Fibroblast of pulmonary artery (primary cell): ENCODE results near the gene RHD.

Experiments
- DNase-seq: peaks from one replicate; pipeline ENCODE4 v3.0.0-alpha.2; 2010; ENCODE audit warnings: low read depth
- H3K4me3 ChIP-seq: replicated peaks from 2 replicates; pipeline ENCODE4 v1.5.1; 2011; ENCODE audit warnings: low read depth, mild to moderate bottlenecking, control low read depth, low read length, moderate library complexity
- TF ChIP-seq, protein P1 (sequence below): IDR thresholded peaks from 2 replicates; pipeline ENCODE4 v1.5.1; 2011; ENCODE audit warnings: mild to moderate bottlenecking, control low read depth, low read length, inconsistent platforms; ENCODE audit errors: missing control alignments

Gene RHD

DNA sequence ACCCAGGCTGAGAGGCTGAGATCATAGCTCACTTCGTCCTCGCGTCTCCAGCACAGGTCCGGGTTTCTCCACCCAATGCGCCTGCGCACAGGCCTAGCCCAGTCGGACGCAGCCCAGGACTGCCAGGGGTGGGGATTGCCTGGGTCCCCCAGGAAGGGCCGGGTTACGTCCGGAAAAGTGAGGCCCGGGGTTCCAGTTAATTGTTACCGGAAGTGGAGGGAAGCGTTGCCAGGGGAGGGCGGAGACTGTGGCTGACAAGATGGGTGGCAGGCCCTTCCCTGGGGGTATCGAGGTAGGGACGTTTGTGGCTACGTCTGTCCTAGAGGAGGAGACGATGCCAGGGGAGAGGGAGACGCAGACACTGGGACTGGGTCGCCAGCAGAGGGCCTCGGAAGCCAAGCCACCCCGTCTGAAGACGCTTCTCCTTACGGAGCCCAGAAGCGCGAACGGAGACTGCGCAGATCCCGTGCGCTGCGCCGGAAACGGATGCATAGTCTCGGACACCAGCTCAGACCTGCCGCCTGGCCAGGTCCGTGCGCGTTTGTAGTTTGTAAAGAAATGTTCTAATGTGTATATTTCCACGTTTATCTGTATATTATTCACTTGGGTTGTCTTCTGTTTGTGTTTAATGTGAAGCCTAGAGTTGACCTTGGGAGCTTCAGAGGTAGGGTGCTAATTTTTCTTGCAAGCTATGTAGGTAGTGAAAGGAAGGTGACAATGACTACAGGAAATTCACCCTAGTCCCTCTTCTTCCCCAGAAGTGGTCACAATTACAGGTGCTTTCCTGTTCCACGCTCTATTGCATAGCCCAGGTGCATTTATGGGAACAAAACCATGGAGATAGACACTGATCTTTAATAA is 32.4 kb upstream of the RHD start:
- DNase-seq = peak; percentile 91
- peak overlapping the region; percentile 48 for H3K4me3 ChIP-seq
- TF ChIP-seq, protein P1, sequence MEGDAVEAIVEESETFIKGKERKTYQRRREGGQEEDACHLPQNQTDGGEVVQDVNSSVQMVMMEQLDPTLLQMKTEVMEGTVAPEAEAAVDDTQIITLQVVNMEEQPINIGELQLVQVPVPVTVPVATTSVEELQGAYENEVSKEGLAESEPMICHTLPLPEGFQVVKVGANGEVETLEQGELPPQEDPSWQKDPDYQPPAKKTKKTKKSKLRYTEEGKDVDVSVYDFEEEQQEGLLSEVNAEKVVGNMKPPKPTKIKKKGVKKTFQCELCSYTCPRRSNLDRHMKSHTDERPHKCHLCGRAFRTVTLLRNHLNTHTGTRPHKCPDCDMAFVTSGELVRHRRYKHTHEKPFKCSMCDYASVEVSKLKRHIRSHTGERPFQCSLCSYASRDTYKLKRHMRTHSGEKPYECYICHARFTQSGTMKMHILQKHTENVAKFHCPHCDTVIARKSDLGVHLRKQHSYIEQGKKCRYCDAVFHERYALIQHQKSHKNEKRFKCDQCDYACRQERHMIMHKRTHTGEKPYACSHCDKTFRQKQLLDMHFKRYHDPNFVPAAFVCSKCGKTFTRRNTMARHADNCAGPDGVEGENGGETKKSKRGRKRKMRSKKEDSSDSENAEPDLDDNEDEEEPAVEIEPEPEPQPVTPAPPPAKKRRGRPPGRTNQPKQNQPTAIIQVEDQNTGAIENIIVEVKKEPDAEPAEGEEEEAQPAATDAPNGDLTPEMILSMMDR = peak; percentile 60

DNA sequence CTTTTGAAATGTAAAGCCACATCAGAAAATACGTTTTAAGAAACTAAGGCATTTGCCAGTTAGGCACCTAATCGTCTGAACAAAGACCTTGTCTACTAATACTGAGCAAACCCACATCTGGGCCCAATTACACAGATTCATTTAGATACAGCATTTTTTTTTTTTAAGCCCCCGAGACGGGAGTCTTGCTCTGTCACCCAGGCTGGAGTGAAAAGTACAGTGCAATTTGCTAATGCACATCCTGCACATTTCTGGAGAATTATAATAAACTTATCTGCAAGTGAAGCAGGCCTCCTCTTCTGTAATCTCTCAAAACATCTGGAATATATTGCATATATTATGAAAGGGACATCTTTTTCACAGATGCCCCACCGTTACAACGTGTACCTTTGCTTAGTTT is 28.4 kb upstream of the RHD start:
- DNase-seq = no peak
- no peak overlapping the region for H3K4me3 ChIP-seq
- TF ChIP-seq, protein P1 = no peak

DNA sequence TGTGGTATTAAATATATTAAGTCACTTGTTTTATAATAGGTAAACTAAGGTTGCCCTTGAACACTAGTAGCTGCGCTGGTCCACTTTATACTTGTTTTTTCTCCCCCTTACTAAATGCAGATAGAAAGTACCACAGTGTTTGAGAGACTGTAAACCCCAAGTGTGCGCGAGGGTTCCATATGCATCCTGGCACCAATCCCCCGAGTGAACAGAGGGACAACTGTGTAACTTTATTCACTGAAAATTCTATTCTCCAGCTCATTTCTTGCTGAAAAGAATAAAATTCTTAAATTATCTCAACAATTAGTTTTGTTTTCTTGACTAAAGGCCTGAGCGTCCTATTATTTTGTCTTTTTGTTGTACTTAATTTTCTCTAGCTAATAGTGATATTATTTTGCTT is 26.9 kb upstream of the RHD start:
- peak overlapping the region; percentile 74 for H3K4me3 ChIP-seq
- TF ChIP-seq, protein P1 = no peak
- DNase-seq = no peak

DNA sequence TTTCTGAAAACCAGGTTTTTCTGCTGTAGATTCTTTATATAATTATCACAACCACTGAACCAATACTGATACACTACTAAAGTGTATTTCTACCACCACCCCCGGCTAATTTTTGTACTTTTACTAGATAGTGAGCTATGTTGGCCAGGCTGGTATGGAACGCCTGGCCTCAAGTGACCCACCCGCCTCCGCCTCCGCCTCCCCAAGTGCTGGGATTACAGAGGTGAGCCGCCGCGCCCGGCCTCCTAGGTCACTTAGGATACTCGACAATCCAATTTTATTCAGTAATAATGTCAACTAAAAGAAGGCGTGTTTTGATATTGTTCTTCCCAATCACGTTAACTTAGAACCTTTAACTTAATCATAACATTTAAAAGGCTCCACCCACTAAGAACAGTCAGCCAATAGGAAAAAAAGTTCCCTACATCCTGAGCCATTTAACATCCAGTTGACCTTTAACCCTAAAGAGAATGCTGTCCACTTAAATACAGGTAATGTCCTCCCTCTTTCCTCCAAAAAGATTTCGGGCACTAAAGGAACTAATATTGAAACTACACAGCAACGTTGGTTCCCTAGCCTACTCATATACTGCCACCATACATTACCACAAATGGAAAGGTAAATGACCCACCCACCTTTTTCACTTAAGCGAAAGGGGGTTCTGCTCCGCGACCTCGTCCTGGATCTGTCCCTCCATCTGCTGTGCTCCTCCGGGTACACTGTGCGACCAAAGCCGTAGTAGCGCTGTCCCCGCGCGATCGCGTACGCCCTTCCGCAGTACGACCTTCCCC is 26.3 kb upstream of the RHD start:
- H3K4me3 ChIP-seq = peak overlapping the region; percentile 74
- peak; percentile 56 for DNase-seq
- TF ChIP-seq, protein P1 = no peak

DNA sequence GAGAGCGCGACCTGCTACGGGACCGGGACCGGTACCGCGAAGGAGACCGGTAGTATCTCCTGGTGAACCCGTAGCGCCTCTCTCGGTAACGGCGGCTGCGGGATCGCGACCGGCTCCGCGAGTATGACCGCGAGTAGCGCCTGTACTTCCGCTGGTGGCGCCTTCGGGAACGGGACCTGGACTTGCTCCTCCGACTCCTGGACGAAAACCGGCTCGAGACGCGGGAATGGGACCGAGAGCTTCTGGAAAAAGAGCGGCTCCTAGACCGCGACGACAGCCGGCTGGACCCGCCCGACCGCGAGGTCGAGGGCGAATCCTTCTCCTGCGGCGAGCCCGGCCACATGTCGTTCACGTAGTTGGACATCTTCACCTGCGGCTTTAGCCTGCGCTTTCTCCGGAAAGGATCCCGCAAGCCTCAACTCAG is 25.7 kb upstream of the RHD start:
- H3K4me3 ChIP-seq = peak overlapping the region; percentile 74
- TF ChIP-seq, protein P1 = no peak
- DNase-seq = no peak

DNA sequence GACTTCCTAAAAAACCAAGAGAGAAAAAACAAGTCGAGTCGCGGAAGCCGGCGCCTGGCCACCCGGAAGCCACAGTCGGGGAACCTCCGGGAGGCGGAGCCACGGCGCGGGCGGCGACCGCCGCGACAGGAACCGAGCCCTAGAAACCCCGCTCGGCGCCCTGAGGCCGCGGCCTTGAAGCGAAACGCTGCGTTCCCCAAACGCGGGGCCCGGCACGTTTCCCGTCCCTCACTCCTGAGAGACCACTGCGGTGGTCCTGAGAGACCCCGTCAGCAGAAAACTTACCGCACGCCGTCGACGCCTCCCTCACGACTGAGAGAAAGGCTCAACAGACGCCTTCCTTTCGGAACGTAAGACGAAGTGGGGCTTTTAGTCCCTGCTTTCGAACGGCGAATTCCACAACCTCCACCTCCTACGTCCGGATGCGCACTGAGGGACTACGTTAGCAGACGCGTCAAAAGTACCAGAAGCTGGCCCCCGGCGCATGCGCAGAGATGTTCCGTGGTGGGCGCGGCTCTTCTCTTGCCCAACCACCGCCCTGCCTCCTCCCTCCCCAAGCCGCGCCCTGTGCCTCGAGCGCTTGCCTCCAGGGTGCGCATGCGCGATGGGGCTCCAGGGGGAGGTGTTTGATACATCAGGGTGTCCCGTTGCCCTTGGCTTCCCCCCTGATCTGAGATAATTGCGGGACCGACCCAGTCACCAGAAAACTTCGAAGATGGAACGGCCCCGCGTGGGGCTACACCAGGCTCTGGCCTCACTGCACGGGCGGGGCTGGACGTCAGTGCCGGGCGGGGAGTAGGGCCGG is 25.1 kb upstream of the RHD start, which contains the start of gene RSRP1:
Gene RSRP1 (minus strand): TSS at position 431 of the 805 bp plus-strand sequence. CDS start 491 bp downstream, outside the sequence.
- DNase-seq = peak; percentile 98
- peak within 1 kb of the TSS; percentile 74 for H3K4me3 ChIP-seq
- TF ChIP-seq, protein P1 = no peak
